Measurements from ENCODE around the gene PHGDH.
"Not testable (repeated sequence)": the region's sequence is repeated elsewhere in the genome, so short reads cannot be mapped to it uniquely, and the experiment has no call there.

Gene PHGDH

DNA sequence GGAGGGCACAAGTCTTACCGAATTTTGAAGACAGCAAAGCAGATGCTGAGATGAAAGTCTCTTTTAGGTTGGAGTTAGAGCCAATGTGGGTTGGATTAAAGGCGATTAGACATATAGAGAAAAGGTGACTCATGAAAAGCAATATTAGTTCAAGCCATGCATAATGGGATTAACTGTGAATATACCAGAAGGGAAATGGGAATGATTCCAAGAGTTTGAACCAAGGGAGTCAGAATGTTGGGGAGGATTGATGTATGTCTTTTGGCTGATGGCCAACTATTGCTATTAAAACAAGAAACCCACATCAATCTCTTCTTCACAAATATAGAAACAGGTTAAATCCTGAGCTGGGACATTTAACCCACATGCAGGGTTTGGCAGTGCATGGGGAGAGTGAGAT is 55.8 kb downstream of the PHGDH start:
- no peak for DNase-seq

DNA sequence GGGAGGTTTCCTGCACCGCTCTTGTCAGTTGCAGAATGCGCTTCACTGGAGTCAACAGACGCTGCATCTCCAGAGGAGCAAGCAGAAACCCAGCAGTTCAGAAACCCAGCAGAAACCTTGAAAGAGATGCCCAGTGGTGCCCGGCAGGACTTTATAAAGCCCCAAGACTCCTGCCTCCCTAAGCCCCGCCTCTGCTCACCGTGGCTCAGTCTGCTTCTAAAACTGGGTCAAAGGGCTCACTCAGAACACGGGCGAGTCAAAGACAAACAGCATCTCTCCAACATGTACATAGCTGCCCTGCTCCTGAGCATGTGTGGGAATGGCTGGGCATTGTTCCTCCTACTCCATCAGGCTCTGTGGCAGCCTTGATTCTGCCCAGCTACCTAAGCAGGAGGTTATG is 57.0 kb downstream of the PHGDH start, which contains the start of gene HMGCS2:
Gene HMGCS2, minus strand, starts transcription at position 128 of the 400 bp plus-strand sequence. Its CDS starts 61 bp downstream, at position 67.
- DNase-seq = no peak

DNA sequence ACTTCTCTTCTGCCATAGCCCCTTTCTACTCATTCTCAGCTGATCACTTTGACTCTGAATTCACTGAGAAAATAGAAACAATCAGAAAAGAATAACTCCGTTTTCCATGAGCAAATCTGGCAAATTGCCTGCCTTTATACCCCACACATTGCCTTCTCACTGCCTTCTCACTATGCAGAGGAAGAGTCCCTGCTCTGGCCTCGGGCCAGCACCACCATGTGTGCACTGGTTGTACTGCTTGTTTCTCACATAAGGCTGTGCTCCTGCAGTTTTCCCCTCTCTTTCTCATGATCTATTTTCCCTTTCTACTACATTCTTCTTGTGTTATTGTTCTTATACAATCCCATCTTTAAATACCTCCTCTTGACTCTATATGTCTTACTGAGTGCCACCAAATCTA is 59.3 kb downstream of the PHGDH start:
- no peak for DNase-seq

DNA sequence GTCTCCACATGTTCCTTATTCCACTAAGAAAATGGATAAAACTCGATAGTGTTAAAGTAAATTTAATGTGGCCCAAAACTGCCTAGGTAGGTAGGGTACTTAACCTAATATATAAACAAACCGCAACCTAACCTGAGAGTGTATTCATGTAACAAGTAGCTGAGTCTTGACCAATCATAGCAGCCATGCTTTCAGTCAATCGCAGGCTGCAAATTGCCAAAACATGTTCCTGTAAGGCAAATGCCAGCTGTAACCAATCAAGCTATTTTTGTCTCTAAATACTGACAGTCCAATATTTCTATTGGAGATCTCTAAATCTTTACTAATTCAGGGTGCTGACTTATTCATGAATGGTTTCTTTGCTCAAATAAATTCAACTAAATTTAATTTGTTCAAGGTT is 60.0 kb downstream of the PHGDH start:
- no peak for DNase-seq

DNA sequence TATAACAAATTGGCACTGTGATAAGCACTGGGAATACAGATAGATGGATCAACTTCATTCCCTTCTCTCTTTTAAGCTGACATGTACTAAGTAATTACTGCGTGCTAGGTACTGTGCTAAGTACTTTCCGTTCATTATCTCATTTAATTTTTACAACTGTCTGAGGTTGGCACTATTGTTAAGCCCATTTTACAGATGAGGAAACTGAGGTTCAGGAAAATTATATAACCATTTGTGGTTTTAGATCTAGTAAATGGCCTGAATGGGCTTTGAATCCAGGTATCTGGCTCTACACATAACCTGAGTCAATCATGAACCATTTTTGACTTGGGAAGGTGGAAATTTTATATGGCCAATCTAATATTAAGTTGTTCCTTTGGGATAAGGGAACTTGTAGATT is 60.6 kb downstream of the PHGDH start:
- DNase-seq = no peak

DNA sequence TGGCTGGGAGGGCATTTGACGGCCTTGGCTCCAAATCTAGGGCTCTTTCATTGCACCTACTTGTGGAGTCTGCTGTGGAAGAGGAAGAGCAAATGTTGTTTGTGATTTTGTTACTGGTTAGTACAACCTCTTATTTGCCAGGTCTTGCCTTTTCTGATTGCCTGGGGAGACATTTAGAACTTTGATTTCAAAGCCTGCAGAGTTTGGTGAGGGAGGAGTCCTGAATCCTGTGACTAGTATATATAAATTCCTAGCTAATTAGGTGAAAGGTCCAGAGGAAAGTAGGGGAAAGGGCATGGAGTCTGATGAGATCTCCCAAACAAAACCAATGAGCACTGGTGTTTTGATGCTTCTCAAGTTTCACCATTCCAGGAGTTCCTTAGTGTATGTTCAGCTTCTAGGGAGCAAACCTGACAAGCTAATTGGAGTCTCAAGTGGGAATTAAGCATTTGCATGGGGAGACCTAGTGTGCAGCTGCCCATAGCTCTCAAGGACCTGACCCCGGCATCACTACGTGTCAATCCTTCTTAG is 62.0 kb downstream of the PHGDH start:
- DNase-seq = no peak

DNA sequence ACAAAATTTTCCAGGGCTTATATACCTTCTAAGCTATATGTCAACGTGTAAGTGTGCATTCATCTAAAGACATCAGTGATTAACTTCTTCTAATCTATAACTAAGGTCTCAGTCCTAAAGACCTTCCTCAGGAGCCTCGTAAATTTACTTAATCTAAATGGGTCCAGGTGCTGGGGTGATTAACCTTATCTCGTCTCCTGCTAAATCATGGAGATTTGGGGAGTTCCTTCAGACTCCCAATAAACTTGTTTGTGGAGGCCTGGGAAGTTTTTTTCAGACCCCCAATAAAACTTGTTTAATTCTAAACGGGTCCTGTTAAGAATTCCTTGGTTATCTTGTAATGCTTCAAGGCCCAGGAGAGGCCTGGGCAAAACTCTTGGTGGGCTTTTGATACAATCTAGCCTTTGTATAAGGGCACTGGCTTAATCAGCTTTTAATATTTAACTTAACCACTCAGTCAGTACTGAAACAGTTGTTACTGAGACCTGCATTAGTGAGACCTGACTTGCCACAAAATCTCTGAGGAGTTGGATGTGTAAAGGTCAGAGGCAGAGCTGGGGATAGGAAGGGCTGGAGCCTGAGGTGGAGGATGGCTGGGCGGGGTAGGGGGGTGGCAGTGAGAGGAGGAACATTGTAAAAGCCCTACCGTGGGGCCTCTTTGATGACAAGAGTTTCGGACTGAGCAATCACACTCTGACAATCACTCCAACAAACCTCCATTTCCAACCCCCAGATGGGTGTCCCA is 63.2 kb downstream of the PHGDH start:
- DNase-seq = no peak

DNA sequence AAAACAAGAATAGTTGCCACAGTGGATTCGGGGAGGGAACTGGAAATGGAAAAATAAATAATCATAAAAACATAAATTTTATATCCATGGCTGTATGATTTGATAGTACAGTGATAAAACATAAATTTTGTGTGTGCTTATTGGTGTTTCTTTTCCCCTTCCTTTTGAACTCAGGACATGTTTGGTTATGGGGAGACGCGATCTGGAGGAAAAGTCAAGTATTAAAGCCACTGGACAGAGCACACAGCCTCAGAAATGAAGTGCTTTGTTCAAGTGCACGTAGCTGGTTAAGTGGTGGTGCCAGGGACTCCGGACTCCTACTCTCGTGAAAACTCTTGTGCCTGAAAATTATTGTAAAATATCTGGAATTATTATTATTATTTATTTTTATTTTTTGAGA is 66.6 kb downstream of the PHGDH start:
- DNase-seq = no peak

DNA sequence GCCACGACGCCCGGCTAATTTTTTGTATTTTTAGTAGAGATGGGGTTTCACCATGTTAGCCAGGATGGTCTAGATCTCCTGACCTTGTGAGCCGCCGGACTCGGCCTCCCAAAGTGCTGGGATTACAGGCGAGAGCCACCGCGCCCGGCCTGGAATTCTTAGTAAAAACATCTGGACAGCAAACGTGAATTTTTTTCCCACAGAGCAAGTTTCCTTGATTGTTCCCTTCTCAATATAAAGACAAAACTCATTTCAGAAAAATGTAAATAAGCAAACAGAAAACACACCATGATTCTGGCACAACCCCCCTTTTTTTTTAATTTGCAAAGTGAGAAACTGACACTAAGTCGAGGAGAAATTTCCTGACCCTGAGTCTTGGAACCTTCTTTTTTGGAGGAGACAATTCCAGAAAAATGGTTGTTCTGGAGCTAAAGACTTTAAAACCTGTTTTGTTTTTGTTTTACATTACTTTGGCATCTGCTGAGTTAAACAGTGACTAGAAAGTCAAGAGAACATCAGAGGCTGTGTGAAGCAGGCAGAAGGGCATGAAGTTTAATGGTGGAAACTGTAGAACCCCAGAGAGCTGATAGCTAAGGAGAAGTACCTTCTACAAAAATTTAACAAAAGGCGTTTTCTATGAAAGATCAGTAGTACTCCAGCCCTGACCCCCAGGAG is 67.3 kb downstream of the PHGDH start:
- no peak for DNase-seq

DNA sequence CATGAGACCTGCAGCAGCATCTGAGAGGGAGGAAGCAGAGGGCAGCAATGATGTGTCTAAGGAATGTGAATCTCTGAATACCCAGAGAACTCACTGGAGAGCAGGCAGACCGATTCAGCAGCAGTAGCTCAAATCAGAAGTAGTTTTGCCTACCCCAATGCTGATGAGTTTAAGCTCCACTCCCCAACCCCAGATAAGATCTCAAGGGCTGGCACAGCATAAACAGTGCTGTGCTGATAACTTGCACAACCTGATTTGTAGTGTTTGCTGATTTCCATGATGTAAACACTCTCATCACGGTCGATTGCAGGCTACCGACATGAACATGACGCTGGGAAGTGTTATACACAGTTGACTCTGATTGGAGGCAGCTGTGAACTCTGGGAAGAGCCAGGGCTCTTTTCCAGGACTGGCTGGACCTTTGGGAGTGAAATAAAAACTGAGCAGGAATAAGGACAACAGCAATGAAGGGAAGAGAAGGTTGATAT is 68.2 kb downstream of the PHGDH start:
- no peak for DNase-seq

DNA sequence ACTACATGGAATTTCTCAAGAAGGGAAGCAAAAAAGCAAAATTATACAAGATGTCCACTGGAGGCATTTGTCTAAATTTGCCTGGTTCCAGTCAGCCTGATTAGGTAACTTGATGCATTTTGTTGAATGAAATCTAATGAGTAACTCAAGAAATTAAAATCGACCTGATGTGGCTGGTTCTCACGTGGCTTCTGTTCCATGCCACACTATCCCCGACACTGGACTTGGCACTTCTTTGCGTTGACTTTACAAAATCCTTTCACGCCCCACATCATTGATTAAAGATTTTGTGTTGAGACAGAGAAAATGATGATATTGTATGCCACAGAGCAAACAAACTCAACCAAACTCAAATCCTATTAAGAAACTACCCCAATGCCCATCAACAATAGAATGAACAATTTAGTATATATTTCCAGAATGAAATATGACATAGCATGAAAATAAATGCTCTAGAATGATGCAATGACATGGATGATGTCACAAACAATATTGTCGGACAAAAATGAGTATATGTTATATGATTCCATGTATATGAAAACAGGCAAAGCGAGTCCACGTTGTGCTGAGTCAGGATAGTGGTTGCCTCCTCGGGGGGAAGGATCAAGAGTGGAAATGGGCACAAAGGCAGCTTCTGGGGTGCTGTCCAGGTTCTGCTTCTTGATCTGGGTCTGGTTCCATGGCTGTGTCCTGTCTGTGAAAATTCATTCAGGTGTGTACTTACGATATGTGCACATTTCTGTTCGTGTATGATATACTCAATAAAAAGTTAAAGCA is 69.9 kb downstream of the PHGDH start:
- no peak for DNase-seq

DNA sequence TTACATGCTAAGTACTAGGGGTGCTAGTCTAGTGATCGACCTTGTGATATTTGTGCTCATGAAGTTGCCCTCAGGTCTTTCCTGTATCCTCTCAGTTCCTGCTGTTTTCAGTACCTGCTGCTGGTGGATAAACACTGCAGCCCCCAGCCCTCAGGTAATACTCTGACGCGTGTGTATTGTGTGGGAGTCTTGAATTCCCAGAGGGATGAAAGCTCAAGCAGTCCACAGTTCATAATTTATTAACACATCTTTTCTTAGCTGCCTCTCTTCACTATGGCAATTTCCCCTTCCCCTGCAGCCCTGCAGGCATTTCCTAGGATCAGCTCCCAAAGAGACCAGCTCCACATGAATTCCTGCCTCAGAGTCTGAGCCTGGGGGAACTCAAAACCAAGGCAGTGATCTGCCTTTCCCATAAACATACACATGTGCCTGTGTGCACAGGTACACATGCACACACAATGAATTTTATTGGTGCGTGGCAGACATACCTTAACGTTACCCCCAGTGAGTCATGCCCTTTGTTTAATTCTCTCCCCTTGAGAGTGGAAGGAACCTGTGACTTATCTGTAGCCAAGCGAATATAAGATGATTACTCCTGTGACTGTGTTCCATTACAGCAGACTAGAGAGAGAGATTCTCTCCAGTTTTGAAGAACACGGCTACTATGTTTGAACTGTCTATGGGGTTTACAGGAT is 71.0 kb downstream of the PHGDH start:
- no peak for DNase-seq

DNA sequence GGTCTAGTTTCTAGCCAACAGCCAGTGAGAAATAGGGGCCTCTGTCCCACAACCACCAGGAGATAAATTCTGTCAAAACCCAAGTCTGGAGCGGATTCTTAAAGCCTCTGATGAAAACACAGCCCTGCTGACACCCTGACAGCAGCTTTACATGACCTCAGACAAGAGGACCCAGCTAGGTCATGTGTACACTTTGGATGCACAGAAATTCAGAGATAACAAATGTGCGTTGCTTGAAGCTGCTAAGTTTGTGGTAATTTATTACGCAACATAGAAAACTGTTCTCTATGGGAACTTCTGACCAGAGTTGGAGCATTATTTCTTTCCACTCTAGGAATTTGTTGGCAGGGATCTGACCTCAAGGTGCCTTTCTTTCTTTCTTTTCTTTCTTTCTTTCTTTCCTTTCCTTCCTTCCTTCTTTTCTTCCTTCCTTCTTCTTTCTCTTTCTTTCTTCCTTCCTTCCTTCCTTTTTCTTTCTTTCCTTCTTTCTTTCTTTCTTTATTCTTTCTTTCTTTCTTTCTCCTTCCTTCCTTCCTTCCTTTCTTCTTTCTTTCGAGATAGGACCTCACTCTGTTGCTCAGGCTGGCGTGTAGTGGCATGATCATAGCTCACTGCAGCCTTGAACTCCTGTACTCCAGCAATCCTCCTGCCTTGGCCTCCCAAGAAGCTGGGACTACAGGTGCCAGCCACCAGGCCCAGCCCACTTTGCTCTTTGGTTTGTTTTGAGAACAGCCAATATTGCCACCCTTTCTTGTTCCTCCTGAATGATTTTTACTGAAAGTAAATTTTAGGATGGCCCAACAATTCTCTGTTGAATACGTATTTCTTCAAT is 71.8 kb downstream of the PHGDH start:
- DNase-seq = no peak

DNA sequence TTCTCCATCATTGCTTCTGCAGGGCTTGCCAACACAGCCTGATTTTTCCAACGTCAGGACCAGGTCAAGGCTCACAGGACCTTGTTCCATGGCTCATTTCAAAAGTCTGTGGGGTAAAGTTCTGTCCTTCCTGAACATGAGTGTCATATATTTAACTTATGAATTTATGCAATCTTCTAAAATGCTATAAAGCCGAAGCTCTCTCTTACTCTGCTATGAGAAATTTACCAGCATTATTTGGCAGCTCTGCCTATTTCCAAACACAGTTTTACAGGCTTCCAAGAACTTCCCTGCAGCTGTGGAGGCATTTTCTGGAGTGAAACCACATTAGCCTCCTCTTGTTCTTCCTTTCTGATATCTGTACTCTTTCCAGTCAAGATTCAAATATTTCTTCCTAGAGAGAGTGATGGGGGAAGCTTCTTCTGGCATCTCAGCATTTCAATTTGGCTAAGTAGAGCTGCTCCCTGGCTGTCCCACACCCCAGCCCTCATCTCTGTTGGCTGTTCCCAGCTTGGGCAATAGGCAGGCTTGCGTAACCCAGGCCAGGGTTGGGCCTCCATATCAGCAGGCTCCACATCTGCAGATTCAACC is 72.6 kb downstream of the PHGDH start:
- no peak for DNase-seq

DNA sequence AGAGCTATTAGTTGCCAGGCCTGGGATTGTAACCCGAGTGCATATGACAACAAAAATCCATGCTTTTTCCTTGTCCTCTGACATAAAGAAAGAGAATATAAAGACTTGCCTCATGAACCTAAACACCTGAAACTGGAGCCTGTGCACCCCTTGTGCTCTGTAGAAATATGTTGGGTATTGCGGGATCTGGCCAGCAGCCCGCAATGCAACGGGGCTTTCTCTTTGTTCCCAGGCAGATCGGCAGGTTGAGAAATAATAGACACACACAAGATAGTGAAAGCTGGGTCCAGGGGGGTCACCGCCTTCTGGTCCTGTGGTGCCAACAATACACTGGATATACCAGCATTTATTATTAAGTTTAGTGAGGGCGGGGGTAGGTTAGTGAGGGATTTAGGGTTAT is 74.3 kb downstream of the PHGDH start:
- not testable (repeated sequence) for DNase-seq

DNA sequence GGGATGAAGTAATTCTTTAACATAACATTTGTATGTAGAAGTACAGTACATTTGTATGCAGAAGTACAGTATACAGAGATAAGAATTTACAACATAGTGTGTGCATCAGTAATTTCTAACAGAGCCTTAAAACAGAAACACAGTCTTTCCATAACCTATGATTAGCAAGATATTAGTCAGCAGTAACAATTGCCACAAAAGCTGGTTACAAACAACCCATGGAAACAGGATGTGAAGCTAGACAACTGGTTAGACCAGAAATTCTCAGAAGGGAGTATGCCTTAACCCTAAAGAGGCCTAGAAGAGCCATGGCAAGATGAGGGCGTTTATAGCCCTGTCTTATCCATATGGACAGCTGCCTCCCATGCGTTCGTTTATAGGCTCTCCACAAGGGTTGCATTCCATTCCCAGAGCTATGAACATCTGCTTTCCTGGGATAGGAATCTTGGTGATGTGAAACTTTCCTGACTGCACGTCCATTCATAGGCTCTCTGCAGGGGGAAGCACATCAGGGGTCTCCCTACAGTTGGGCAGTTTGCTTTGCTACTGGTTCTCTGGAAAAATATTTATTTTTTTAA is 74.8 kb downstream of the PHGDH start:
- DNase-seq = not testable (repeated sequence)

DNA sequence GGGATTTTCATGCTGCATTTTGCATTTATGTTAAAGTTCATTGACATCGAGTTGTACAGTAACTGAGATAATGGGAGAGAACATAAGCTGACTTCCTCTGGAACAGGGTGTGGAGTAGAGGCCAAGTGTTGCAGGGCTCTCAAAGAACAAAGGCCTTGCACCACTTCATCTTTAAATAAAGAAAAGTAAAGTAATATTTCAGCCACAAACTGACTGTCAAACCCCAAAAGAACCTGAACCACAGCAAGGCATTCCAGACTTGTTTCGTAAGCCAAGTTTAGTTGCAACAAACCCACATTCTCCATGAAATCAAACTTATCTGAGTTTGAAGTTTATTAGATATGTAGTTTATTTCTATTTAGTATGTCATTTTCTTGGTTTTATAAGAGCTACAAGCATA is 76.0 kb downstream of the PHGDH start:
- no peak for DNase-seq

DNA sequence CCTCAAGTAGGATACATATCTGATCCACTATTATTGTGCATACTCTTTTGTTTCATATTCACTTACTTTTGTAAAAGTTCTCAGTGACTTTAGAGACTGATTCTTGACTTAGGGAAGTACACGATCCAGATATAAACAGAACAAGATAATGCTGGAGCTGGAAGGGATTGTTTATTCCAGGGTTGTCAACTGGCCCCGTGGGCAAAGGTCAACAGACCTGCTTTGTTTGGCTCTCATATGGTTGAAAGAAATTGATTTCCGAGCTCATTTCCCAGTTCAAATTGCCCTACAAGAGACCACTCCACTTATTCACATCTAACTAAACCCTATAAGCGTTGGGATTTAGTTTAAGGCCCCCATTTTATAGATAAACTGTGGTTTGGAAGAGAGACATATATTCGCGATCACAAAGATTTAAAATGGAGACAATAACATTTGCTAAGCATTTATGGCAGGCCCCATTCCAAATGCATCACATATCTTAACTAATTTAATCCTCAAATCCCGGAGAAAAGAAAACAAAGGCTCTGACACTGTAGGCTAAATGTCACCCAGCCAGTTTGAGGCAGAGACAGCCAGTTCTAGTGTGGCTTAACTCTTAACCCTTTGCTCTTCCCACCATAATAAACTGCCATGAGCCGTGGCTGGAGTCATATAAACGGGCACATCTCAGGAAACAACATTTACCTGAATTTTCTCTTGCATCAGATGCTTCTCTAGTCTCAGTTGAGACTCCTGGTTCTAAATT is 78.9 kb downstream of the PHGDH start:
- DNase-seq = no peak

DNA sequence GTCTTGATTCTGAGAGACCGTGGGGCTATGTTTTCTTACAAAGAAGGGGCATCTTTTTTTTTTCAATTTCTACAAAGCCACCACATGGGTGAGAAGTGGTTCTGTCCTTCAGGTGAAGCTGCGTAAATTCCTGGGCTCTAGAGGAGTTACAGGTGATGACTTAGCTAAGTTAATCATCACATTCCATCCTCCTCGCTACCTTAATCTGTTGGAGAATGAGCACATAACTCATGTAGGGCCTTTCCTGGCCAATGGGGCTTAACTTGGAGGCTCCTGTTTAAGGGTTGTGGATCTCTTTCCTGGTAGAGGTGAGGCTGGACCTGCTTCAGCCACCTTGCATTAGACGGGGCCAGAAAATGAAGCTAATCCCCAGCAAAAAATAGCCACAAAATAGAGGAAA is 79.6 kb downstream of the PHGDH start:
- no peak for DNase-seq
